ENCODE data around the gene ATP6V1F.
A peak's percentile ranks its signal among the peaks of the same experiment; 100 is the strongest.

ATP6V1F gene

DNA sequence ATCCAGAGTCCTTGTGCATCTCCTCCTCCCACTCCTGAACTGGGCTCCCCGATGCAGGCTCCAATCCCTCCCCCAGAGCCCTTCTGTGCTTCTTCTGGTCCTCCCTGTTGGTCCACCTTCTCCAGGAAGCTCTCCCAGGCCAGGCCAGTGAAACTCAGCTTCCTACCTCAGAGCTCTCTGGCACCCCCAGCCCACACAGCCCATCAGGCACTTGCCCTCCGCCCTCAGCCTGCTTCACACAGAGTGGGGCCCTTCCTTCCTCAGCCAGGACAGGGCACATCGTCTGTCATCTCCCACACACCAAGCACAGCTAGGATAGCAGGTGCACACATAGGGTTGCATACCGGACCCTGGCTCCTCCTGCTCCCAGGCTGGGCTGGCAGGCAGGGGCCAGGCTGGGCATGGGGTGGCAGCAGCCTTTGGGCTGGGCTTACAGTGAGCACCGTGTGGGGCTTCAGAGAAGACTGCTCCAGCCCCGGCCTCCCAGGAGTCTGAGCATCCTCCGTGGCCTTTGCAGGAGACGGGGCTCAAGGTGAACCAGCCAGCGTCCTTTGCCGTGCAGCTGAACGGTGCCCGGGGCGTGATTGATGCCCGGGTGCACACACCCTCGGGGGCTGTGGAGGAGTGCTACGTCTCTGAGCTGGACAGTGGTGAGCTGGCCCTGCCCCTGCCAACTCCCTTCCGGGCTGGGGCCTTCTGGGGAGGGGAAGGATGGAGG is 6.5 kb upstream of the ATP6V1F start:
- TF ChIP-seq, protein P1, sequence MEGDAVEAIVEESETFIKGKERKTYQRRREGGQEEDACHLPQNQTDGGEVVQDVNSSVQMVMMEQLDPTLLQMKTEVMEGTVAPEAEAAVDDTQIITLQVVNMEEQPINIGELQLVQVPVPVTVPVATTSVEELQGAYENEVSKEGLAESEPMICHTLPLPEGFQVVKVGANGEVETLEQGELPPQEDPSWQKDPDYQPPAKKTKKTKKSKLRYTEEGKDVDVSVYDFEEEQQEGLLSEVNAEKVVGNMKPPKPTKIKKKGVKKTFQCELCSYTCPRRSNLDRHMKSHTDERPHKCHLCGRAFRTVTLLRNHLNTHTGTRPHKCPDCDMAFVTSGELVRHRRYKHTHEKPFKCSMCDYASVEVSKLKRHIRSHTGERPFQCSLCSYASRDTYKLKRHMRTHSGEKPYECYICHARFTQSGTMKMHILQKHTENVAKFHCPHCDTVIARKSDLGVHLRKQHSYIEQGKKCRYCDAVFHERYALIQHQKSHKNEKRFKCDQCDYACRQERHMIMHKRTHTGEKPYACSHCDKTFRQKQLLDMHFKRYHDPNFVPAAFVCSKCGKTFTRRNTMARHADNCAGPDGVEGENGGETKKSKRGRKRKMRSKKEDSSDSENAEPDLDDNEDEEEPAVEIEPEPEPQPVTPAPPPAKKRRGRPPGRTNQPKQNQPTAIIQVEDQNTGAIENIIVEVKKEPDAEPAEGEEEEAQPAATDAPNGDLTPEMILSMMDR (IDR thresholded peaks at IDR 0.05; ENCODE audit: low read depth, low read length) = no peak
- no peak overlapping the region for H3K4me3 ChIP-seq (ENCODE audit: low read depth, low read length)
- in situ Hi-C loops (cut with HindIII; ENCODE audit: low sequenced_read_pairs) = no loop called here
- no peak for DNase-seq (ENCODE audit: low read depth, low spot score)

DNA sequence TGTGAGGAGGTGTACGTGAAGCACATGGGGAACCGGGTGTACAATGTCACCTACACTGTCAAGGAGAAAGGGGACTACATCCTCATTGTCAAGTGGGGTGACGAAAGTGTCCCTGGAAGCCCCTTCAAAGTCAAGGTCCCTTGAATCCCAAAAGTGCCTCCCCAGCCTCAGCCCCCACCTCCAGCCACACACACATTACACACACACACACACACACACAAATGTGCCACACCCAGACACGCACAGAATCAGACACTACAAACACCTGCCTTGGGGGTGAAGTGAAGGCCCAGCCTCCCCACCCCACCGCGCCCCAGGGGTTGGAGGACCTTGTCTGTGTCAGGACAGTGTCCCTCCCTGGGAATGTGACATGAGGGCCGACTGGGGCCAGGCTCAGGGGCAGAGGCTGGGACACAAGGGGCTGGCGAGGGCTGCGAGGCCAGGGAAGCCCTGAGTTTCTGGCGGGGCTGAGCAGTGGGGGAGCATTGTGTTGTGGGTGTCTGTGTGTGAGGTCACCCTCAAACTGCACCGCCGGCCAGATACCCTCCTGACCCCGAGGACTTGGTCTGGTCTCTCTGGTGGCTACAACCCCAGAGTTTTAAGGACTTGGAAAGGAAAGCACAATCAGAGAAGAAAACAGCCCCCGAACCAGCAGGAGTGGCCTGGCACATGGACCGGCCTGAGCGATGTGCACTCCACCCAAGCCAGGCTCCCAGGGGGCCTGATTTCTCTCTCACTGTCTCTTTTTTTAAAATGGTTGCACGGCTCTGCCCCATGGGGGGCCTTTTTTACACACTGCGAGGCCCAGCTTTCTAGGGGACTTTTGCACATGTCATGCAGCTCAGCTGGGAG is 4.0 kb upstream of the ATP6V1F start:
- no peak for DNase-seq (ENCODE audit: low read depth, low spot score)
- no peak overlapping the region for H3K4me3 ChIP-seq (ENCODE audit: low read depth, low read length)
- in situ Hi-C loops (cut with HindIII; ENCODE audit: low sequenced_read_pairs) = no loop called here
- TF ChIP-seq, protein P1 (IDR thresholded peaks at IDR 0.05; ENCODE audit: low read depth, low read length) = no peak

DNA sequence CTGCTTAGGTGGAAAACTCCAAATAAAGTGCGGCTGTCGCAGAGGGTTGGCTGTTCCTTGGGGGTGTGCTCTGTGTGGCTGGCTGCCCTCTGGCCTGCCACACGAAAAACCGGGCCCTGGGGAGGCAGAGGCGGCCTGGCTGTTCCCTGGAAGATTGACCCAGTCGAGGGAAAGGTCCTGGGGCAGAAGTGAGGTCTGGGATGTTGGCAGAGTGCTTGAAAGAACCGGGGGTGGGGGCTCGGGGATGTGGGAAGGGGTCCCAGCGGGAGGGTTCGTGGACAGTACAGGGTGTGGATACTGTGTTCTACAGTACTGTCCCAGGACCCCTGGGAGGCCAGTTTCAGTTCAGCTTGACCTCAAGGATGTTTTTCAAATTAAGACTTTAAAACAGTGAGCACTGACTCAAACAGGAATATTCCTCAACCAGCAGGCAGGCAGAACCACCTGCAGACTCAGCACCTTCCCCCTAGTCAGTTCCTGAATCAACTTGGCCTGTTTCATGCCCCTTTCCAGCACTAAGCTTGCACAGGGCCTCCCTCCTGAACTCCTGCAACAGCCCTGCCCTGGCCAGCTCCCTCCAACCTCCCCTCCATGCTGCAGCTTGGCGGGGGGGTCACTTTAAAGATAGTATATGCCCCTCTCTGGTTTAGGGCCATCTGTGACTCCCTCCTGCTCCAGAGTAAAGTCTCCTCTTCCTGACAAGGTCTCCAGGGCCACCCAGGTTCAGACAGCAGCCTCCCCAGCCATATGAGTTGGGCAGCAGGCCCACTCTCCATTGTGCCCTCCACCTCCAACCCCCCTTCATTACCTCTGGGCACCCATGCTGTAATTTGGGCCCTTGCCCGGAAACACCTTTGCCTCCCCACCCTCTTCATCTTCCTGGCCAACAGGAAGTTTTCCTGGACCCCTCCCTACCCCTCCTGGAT is 3.2 kb upstream of the ATP6V1F start:
- peak; percentile 34 for DNase-seq (ENCODE audit: low read depth, low spot score)
- in situ Hi-C loops (cut with HindIII; ENCODE audit: low sequenced_read_pairs) = no loop called here
- H3K4me3 ChIP-seq (ENCODE audit: low read depth, low read length) = no peak overlapping the region
- TF ChIP-seq, protein P1 (IDR thresholded peaks at IDR 0.05; ENCODE audit: low read depth, low read length) = no peak

DNA sequence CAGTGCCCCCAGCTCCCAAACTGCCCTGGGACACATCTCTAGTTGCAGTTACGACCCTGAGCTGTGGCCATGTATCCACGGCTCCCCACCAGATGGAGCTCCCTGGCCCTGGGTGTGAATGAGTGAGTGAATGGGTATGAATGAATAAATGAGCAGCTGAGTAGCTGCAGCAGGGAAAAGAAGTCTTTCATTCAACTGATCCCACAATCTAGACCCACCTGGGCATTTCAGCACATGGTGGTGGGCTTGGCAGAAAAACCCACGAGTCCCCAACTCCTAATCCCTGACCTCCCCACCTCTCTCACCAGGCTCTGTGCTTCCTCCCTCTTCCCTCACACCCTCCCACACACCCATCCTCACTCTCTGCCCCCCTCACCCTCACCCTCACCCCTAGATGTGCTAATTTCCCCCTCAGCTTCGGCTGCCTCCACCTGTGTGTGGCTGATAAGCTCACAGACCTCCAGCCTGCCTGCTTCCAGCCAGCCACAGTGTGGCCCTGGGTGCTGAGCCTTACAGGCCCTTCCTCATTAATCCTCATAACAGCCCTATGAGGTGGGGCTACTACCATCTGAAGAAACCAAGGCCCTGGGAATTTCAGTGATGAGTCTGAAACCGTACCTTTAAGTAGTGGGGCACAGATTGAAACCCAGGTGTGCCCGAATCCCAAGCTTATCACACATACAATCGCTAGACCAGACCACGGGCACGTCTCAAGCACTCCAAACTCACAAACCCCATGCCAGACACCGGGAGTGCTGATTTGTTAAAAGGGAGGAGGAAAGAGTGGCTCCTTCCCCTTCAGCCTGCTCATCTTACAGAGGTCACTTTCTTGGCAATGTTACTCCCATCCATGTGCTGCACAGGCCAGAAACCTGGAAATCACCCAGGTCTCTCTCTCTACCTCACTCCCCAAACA is 2.2 kb upstream of the ATP6V1F start:
- TF ChIP-seq, protein P1 (IDR thresholded peaks at IDR 0.05; ENCODE audit: low read depth, low read length) = peak; percentile 42
- DNase-seq (ENCODE audit: low read depth, low spot score) = peak; percentile 50
- no peak overlapping the region for H3K4me3 ChIP-seq (ENCODE audit: low read depth, low read length)
- in situ Hi-C loops (cut with HindIII; ENCODE audit: low sequenced_read_pairs) = no loop called here

DNA sequence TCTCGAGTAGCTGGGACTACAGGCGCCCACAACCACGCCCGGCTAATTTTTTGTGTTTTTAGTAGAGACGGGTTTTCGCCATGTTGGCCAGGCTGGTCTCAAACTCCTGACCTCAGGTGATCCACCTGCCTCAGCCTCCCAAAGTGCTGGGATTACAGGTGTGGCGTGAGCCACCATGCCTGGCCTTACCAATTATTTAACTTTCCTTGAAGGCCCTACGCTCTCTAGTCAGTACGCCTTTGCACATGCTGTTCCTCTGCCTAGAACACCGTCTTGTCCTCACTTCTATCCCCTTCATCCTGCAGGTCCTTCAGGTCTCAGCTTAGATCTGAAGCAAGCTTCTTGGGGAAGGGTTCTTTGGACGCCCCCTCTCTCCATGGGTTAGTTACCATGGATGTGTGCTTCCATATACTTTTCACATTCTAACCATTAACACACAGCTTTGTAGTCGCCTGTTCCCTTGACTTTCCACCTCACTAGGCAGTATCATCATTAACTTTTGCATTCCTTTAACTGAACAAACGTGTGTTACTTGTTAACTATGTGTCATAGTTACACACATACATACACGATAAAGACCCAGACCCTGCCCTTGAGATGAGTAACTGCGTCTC is 592 bp upstream of the ATP6V1F start:
- TF ChIP-seq, protein P1 (IDR thresholded peaks at IDR 0.05; ENCODE audit: low read depth, low read length) = no peak
- DNase-seq (ENCODE audit: low read depth, low spot score) = no peak
- peak overlapping the region; percentile 72 for H3K4me3 ChIP-seq (ENCODE audit: low read depth, low read length)
- in situ Hi-C loops (cut with HindIII; ENCODE audit: low sequenced_read_pairs) = no loop called here
